Stimulated activated naive B cell treated with anti-CD40 and anti-IgM and Interleukin-4, amounts not matched to agents 10 μg/mL and 1 μg/mL and 100 μg/mL, for 72 hours (primary cell): Measurements from ENCODE around the gene ADPRHL1.

Source experiments
- ATAC-seq, 2 donors: fragments of 150-1000 bp; cut with Tn5 transposase; replicated peaks; 2 replicates each; pipeline ENCODE4 v1.10.0; 2021; ENCODE audit warnings: moderate library complexity in 1 of 2
- DNase-seq: peaks from one replicate; pipeline ENCODE4 v3.0.0; 2021
- H3K27ac Mint-ChIP-seq: one replicate; pipeline ENCODE4 v1.8.0; 2022; ENCODE audit warnings: mild to moderate bottlenecking, mixed read lengths
- H3K27me3 Mint-ChIP-seq, 2 donors: one replicate each; pipeline ENCODE4 v1.8.0; 2022; ENCODE audit warnings: mixed read lengths in 2 of 2
- H3K36me3 Mint-ChIP-seq, 2 donors: one replicate each; pipeline ENCODE4 v1.8.0; 2022; ENCODE audit warnings: mixed read lengths in 2 of 2, mild to moderate bottlenecking in 1 of 2
- H3K4me1 Mint-ChIP-seq, 2 donors: one replicate each; pipeline ENCODE4 v1.8.0; 2022; ENCODE audit warnings: mixed read lengths in 2 of 2, mild to moderate bottlenecking in 1 of 2
- H3K4me3 Mint-ChIP-seq, 2 donors: one replicate each; pipeline ENCODE4 v1.8.0; 2022; ENCODE audit warnings: mild to moderate bottlenecking in 2 of 2, mixed read lengths in 2 of 2, moderate library complexity in 1 of 2
- H3K9me3 Mint-ChIP-seq, 2 donors: one replicate each; pipeline ENCODE4 v1.8.0; 2022; ENCODE audit warnings: mixed read lengths in 2 of 2, mild to moderate bottlenecking in 1 of 2

ADPRHL1 gene

GRCh38 chr13:113417008-113417751 lies 36.1 kb downstream of the ADPRHL1 start:
- Mint-ChIP-seq H3K4me3 (no peak overlapping the region), H3K9me3 (peaks cover 4% of the 10 kb centered on the region in 2 donors), H3K36me3 (peaks cover 3 to 5% of the 10 kb centered on the region in 2 donors), H3K27me3 (peaks cover 0 to 18% of the 10 kb centered on the region in 2 donors), H3K4me1 (peaks cover 6 to 7% of the 10 kb centered on the region in 2 donors), H3K27ac (no peak overlapping the region)
- no peak for DNase-seq
- ATAC-seq = no peak

- ATAC-seq (no peak), DNase-seq (no peak)
- Mint-ChIP-seq H3K36me3 (peaks cover 3 to 5% of the 10 kb centered on the region in 2 donors), H3K4me3 (no peak overlapping the region), H3K27me3 (peaks cover 0 to 12% of the 10 kb centered on the region in 2 donors), H3K27ac (no peak overlapping the region), H3K4me1 (peaks cover 10 to 13% of the 10 kb centered on the region in 2 donors), H3K9me3 (peaks cover 4 to 6% of the 10 kb centered on the region in 2 donors)
These were observed 37.5 kb downstream of the ADPRHL1 start for GRCh38 chr13:113415825-113416224.

DNA sequence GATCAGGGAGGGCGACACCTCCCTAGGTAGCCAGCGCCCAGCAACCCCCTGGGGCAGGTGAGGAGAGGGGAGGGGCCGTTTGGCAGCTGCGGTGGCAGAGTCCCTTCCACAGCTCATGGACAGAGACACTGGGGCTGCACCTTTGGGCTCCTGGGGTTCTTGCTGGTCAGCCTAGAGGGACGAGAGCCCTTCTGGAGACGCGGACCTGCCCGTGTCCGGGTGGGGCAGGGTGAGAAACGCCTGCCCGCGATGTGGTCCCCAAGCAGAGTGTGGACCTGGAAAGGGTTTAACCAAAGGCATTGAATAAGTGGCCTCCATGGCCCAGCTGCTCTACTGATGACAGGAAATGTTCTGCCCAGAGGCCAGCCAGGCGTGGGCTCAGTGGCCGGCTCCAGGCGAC lies 38.3 kb downstream of the ADPRHL1 start:
- Mint-ChIP-seq H3K36me3 (peaks cover 3 to 5% of the 10 kb centered on the region in 2 donors), H3K9me3 (peaks cover 4 to 6% of the 10 kb centered on the region in 2 donors), H3K4me3 (no peak overlapping the region), H3K27ac (no peak overlapping the region), H3K27me3 (peaks cover 0 to 12% of the 10 kb centered on the region in 2 donors), H3K4me1 (peaks cover 11 to 20% of the 10 kb centered on the region in 2 donors)
- no peak for ATAC-seq
- DNase-seq = no peak

DNA sequence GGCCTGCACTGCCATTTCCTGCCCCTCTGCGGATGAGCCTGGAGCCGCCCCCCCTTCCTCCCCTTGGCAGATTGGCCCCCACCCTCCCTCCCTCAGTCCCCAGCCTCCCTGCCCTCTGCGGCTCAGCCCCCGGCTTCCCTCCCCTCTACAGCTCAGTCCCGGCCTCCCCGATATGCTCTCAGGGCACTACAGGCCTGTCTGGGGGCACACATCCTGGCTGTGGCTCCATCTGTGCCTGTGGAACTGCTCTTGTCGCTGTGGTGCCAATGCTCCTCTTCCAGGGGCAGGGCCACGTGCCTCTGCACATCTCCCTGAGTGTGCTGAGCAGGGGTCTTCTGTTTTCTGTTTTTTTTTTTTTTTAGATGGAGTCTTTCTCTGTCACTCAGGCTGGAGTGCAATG lies 39.0 kb downstream of the ADPRHL1 start:
- no peak overlapping the region for H3K4me3 Mint-ChIP-seq
- peaks cover 4 to 5% of the 10 kb centered on the region in 2 donors for H3K36me3 Mint-ChIP-seq
- peaks cover 0 to 12% of the 10 kb centered on the region in 2 donors for H3K27me3 Mint-ChIP-seq
- peaks cover 4 to 6% of the 10 kb centered on the region in 2 donors for H3K9me3 Mint-ChIP-seq
- H3K27ac Mint-ChIP-seq = no peak overlapping the region
- ATAC-seq = no peak
- peaks cover 12 to 26% of the 10 kb centered on the region in 2 donors for H3K4me1 Mint-ChIP-seq
- no peak for DNase-seq

- peaks cover 4 to 7% of the 10 kb centered on the region in 2 donors for H3K9me3 Mint-ChIP-seq
- peaks cover 5 to 6% of the 10 kb centered on the region in 2 donors for H3K36me3 Mint-ChIP-seq
- H3K27me3 Mint-ChIP-seq = peaks cover 0 to 8% of the 10 kb centered on the region in 2 donors
- no peak overlapping the region for H3K27ac Mint-ChIP-seq
- DNase-seq (no peak), ATAC-seq (no peak)
- no peak overlapping the region for H3K4me3 Mint-ChIP-seq
- peaks cover 15 to 31% of the 10 kb centered on the region in 2 donors for H3K4me1 Mint-ChIP-seq
These were observed 39.4 kb downstream of the ADPRHL1 start for GRCh38 chr13:113413898-113414282.

- Mint-ChIP-seq H3K4me3 (no peak overlapping the region), H3K4me1 (peaks cover 15 to 35% of the 10 kb centered on the region in 2 donors), H3K9me3 (peaks cover 4 to 7% of the 10 kb centered on the region in 2 donors), H3K27ac (no peak overlapping the region), H3K36me3 (peaks cover 5 to 6% of the 10 kb centered on the region in 2 donors), H3K27me3 (peaks cover 0 to 6% of the 10 kb centered on the region in 2 donors)
- no peak for DNase-seq
- no peak for ATAC-seq
These were observed 40.0 kb downstream of the ADPRHL1 start for GRCh38 chr13:113413178-113413897.

DNA sequence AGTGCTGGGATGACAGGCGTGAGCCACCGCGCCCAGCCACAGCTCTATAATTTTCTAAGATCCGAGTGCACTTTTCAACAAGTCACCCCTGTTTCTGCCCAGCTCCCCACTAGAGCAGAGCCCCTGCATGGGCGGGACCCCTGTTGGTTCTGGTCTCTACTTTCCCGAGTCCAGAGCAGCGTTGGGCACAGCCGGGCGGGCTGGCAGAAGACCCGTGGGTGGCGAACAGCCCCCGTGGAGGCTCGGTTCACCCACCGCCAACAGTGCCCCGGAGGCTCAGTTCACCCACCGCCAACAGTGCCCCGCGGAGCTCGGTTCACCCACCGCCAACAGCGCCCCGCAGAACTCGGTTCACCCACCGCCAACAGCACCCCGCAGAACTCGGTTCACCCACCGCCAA lies 40.8 kb downstream of the ADPRHL1 start:
- Mint-ChIP-seq H3K4me3 (no peak overlapping the region), H3K4me1 (peaks cover 17 to 37% of the 10 kb centered on the region in 2 donors), H3K9me3 (peaks cover 4 to 7% of the 10 kb centered on the region in 2 donors), H3K36me3 (peaks cover 5 to 6% of the 10 kb centered on the region in 2 donors), H3K27ac (no peak overlapping the region), H3K27me3 (peaks cover 0 to 8% of the 10 kb centered on the region in 2 donors)
- no peak for DNase-seq
- ATAC-seq = no peak

- no peak overlapping the region for H3K4me3 Mint-ChIP-seq
- peaks cover 0 to 6% of the 10 kb centered on the region in 2 donors for H3K27me3 Mint-ChIP-seq
- peaks cover 5 to 6% of the 10 kb centered on the region in 2 donors for H3K36me3 Mint-ChIP-seq
- no peak overlapping the region for H3K27ac Mint-ChIP-seq
- H3K9me3 Mint-ChIP-seq = peaks cover 4 to 7% of the 10 kb centered on the region in 2 donors
- no peak for DNase-seq
- H3K4me1 Mint-ChIP-seq = peaks cover 16 to 42% of the 10 kb centered on the region in 2 donors
- no peak for ATAC-seq
These were observed 41.9 kb downstream of the ADPRHL1 start for GRCh38 chr13:113411216-113412023.

DNA sequence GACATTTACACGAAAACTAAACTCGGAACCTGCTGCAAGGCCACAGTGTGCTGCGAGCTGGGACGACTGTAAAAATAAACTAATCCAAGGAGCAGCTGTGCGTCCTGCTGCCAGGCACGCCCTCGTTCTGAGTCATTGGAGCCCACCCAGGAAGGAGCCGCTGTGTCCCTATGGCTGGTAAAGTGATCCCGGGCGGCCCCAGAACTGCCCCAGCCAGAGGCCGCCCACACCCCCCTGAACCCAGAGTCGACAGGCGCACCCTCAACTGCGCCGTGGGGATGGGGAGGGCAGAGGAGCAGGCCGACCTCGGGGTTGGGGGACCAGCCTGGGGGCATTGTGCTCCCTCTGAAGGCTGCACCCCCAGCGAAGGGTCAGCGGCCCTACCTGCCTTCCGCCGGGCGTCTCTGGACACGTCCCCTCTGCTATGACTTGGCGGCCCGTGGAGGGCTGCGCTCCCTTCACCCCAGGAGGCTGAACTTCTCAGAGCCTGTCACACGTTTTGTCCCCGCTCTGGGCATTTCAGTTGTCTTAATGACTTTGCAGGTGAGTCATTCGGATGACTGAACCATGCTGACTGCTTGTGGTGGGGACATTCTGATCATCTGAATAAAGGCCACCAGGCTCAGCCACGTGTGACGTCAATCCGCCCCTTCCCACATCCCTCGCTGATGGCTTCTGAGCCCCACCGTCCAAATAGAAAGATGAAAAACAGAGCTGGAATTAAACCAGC lies 42.7 kb downstream of the ADPRHL1 start:
- H3K27ac Mint-ChIP-seq = peak overlapping the region; percentile 42

GRCh38 chr13:113408562-113408961 lies 44.7 kb downstream of the ADPRHL1 start:
- peaks cover 16 to 42% of the 10 kb centered on the region in 2 donors for H3K4me1 Mint-ChIP-seq
- DNase-seq = no peak
- no peak overlapping the region for H3K4me3 Mint-ChIP-seq
- H3K36me3 Mint-ChIP-seq = peaks cover 5 to 6% of the 10 kb centered on the region in 2 donors
- peak overlapping the region; percentile 20 for H3K27ac Mint-ChIP-seq
- peaks cover 4 to 7% of the 10 kb centered on the region in 2 donors for H3K9me3 Mint-ChIP-seq
- no peak for ATAC-seq
- H3K27me3 Mint-ChIP-seq = peaks cover 0 to 6% of the 10 kb centered on the region in 2 donors

More for the DNA sequence above, 42.7 kb downstream of the ADPRHL1 start:
- H3K27me3 Mint-ChIP-seq = peaks cover 0 to 6% of the 10 kb centered on the region in 2 donors
- peak; percentile 38 to 73 for ATAC-seq
- DNase-seq = no peak
- peaks cover 4 to 7% of the 10 kb centered on the region in 2 donors for H3K9me3 Mint-ChIP-seq
- peaks cover 16 to 42% of the 10 kb centered on the region in 2 donors for H3K4me1 Mint-ChIP-seq
- H3K36me3 Mint-ChIP-seq = peaks cover 5 to 6% of the 10 kb centered on the region in 2 donors
- H3K4me3 Mint-ChIP-seq = no peak overlapping the region

DNA sequence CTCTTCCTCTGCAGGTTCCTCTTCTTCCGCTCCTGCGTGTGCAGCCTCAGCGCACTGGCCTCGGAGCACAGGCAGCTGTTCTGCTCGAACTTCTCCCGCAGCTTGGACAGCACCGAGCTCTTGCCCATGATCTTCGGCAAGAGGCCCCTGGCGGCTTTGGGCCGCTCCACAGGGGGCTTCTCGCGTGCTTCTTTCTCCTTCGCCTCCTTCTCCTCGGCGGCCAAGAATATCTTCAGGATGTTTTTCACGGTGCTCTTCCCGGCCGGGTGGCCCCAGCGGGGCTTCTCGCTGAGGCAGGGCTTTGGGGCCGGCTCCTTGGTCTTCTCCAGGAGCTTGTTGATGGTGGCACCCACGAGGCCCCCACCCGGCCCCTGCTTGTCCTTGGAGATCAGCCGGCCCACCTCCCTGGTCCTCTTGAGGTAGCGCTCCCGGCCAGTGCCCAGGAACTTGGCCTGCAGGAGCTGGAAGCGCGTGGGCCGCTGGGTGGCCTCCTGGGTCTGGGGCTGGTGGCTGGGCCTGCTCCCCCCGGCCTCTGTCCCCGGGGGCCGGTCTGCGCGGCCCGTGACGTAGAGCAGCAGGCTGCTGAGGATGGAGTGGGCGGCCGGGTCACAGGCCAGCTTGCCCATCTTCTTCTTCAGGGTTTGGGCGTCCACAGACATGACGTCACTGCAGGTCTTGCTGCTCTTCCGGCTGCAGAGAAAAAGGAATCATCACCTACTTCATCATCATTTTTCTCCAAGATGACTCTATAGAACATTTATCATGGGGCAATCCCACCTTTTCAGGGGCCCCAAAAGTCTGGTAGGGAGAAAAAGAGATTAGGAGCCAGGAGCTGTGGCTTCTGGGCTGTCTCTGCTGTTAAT lies 45.5 kb downstream of the ADPRHL1 start:
- peak; percentile 40 to 44 for ATAC-seq
- peak overlapping the region; percentile 66 to 78 for H3K4me3 Mint-ChIP-seq
- H3K36me3 Mint-ChIP-seq = peaks cover 0 to 3% of the 10 kb centered on the region in 2 donors
- peaks cover 0 to 4% of the 10 kb centered on the region in 2 donors for H3K9me3 Mint-ChIP-seq
- H3K27me3 Mint-ChIP-seq = peaks cover 0 to 6% of the 10 kb centered on the region in 2 donors
- no peak for DNase-seq
- H3K27ac Mint-ChIP-seq = peak overlapping the region; percentile 59
- peaks cover 14 to 42% of the 10 kb centered on the region in 2 donors for H3K4me1 Mint-ChIP-seq

- H3K27ac Mint-ChIP-seq = peak overlapping the region; percentile 59
- H3K4me3 Mint-ChIP-seq = peak overlapping the region; percentile 66 to 78
- H3K27me3 Mint-ChIP-seq = peaks cover 0 to 6% of the 10 kb centered on the region in 2 donors
- no peak for ATAC-seq
- H3K36me3 Mint-ChIP-seq = peaks cover 0 to 3% of the 10 kb centered on the region in 2 donors
- DNase-seq = no peak
- H3K9me3 Mint-ChIP-seq = peaks cover 0 to 4% of the 10 kb centered on the region in 2 donors
- peaks cover 14 to 42% of the 10 kb centered on the region in 2 donors for H3K4me1 Mint-ChIP-seq
These were observed 46.2 kb downstream of the ADPRHL1 start for GRCh38 chr13:113407103-113407530.
